Measurements from ENCODE around the gene NDUFS5. TPM values are rescaled to one million over a fixed set of nuclear protein-coding genes. Genes with fewer than 3 reads are reported as not detected.
"Not testable (repeated sequence)": the region's sequence is repeated elsewhere in the genome, so short reads cannot be mapped to it uniquely, and the experiment has no call there.

The NDUFS5 gene
- polyA plus RNA-seq, 1 donor (not counting 4 experiments of a cell fraction or from before 2014, with no cell fraction given), result 977 TPM

DNA sequence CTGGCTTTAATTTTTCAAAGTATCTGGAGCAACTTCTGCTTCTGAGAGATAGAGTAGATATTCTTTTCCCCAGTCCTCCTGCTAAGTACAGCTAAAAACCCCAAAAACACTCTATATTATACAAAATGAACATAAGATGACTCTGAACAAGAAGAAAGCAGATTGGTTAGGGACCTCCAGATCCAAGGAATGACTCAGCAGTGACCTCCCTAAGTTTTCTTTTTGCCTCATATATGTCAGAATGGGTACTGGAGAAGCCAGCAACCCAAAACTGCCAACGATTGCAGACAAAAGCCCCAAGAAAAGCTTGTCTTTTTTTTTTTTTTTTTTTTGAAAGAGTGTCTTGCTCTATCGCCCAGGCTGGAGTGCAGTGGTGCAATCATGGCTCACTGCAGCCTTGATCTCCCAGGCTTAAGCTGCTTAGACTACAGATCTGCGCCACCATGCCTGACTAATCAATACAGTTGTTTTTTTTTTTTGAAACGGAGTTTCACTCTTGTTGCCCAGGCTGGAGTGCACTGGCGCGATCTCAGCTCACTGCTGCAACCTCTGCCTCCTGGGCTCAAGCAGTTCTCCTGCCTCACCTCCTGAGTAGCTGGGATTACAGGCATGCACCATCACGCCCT, 22.7 kb downstream of the NDUFS5 start:
- TF ChIP-seq, protein P1, sequence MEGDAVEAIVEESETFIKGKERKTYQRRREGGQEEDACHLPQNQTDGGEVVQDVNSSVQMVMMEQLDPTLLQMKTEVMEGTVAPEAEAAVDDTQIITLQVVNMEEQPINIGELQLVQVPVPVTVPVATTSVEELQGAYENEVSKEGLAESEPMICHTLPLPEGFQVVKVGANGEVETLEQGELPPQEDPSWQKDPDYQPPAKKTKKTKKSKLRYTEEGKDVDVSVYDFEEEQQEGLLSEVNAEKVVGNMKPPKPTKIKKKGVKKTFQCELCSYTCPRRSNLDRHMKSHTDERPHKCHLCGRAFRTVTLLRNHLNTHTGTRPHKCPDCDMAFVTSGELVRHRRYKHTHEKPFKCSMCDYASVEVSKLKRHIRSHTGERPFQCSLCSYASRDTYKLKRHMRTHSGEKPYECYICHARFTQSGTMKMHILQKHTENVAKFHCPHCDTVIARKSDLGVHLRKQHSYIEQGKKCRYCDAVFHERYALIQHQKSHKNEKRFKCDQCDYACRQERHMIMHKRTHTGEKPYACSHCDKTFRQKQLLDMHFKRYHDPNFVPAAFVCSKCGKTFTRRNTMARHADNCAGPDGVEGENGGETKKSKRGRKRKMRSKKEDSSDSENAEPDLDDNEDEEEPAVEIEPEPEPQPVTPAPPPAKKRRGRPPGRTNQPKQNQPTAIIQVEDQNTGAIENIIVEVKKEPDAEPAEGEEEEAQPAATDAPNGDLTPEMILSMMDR (optimal IDR thresholded peaks at IDR 0.05 in 1 of 3, IDR thresholded peaks at IDR 0.05 in 1 of 3, conservative IDR thresholded peaks at IDR 0.05 in 1 of 3; ENCODE audit: extremely low read depth in 1 of 3, insufficient read depth in 2 of 3, low read length in 3 of 3), result no peak
- TF ChIP-seq EZH2 (IDR thresholded peaks at IDR 0.05; ENCODE audit: low read length), result no peak
- no peaks in the 10 kb centered on the region for H4K20me1 ChIP-seq (ENCODE audit: control insufficient read depth, extremely low read depth, insufficient read depth, low read length)
- no peak overlapping the region for H2AFZ ChIP-seq (ENCODE audit: control insufficient read depth, low read length)
- no peak for DNase-seq (ENCODE audit: low read depth, low spot score)
- FAIRE-seq, result no peak
- no peaks in the 10 kb centered on the region for H3K9me3 ChIP-seq (ENCODE audit: control insufficient read depth, low read depth, low read length)
- dilution Hi-C loops (cut with MboI; ENCODE audit: extremely low pct_ligation_motif_present, low sequenced_read_pairs), result no loop called here
- H3K9ac ChIP-seq (ENCODE audit: control insufficient read depth, extremely low read depth, insufficient read depth, low read length), result no peak overlapping the region
- no peaks in the 10 kb centered on the region for H3K79me2 ChIP-seq (ENCODE audit: control insufficient read depth, insufficient read depth, low read length)
- no peaks in the 10 kb centered on the region for H3K4me1 ChIP-seq (ENCODE audit: control insufficient read depth, extremely low read depth, insufficient read depth, low read length)
- no peak overlapping the region for H3K4me2 ChIP-seq (ENCODE audit: control insufficient read depth, extremely low read depth, insufficient read depth, low read depth, low read length)
- H3K9me1 ChIP-seq (ENCODE audit: control insufficient read depth, extremely low read depth, insufficient read depth, low read length), result no peaks in the 10 kb centered on the region
- no peaks in the 10 kb centered on the region for H3K27me3 ChIP-seq (ENCODE audit: control insufficient read depth, extremely low read depth, insufficient read depth, low read length)
- H3K4me3 ChIP-seq (ENCODE audit: control insufficient read depth in 2 of 3, extremely low read depth in 1 of 3, insufficient read depth in 2 of 3, low read depth in 1 of 3, low read length in 3 of 3), result no peak overlapping the region
- peaks cover 0 to 3% of the 10 kb centered on the region in 2 experiments for H3K36me3 ChIP-seq (ENCODE audit: control insufficient read depth in 2 of 2, extremely low read depth in 1 of 2, insufficient read depth in 2 of 2, low read length in 2 of 2)
- no peak overlapping the region for H3K27ac ChIP-seq (ENCODE audit: control insufficient read depth, insufficient read depth, low read length)

DNA sequence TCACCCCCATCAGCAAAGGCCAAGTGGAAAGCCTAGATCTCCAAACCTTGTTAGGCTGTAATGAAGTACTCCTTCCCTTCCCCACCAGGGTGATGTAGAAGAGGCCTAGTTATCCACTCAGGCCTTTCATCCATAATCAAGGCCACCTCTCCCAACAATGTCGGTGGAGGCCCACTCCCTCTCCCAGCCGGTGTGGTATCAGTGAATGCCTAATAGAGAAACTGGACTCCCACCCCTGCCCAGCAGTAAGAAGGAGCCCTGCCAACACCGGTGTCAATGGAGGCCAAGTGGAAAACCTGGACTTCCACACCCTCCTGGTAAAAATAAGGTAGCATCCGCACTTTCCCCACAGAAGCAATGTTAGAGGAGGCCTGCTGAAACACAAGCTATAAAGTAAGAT, 23.9 kb downstream of the NDUFS5 start:
- H3K9me3 ChIP-seq (ENCODE audit: control insufficient read depth, low read depth, low read length), result no peaks in the 10 kb centered on the region
- no peaks in the 10 kb centered on the region for H3K9me1 ChIP-seq (ENCODE audit: control insufficient read depth, extremely low read depth, insufficient read depth, low read length)
- H3K4me2 ChIP-seq (ENCODE audit: control insufficient read depth, extremely low read depth, insufficient read depth, low read depth, low read length), result no peak overlapping the region
- no peaks in the 10 kb centered on the region for H4K20me1 ChIP-seq (ENCODE audit: control insufficient read depth, extremely low read depth, insufficient read depth, low read length)
- H3K79me2 ChIP-seq (ENCODE audit: control insufficient read depth, insufficient read depth, low read length), result no peaks in the 10 kb centered on the region
- no peaks in the 10 kb centered on the region for H3K27me3 ChIP-seq (ENCODE audit: control insufficient read depth, extremely low read depth, insufficient read depth, low read length)
- no peaks in the 10 kb centered on the region for H3K4me1 ChIP-seq (ENCODE audit: control insufficient read depth, extremely low read depth, insufficient read depth, low read length)
- no peak for DNase-seq (ENCODE audit: low read depth, low spot score)
- H3K36me3 ChIP-seq (ENCODE audit: control insufficient read depth in 2 of 2, extremely low read depth in 1 of 2, insufficient read depth in 2 of 2, low read length in 2 of 2), result peaks cover 0 to 1% of the 10 kb centered on the region in 2 experiments
- no peak overlapping the region for H2AFZ ChIP-seq (ENCODE audit: control insufficient read depth, low read length)
- H3K9ac ChIP-seq (ENCODE audit: control insufficient read depth, extremely low read depth, insufficient read depth, low read length), result no peak overlapping the region
- dilution Hi-C loops (cut with MboI; ENCODE audit: extremely low pct_ligation_motif_present, low sequenced_read_pairs), result no loop called here
- no peak for TF ChIP-seq EZH2 (IDR thresholded peaks at IDR 0.05; ENCODE audit: low read length)
- TF ChIP-seq, protein P1 (optimal IDR thresholded peaks at IDR 0.05 in 1 of 3, IDR thresholded peaks at IDR 0.05 in 1 of 3, conservative IDR thresholded peaks at IDR 0.05 in 1 of 3; ENCODE audit: extremely low read depth in 1 of 3, insufficient read depth in 2 of 3, low read length in 3 of 3), result no peak
- FAIRE-seq, result no peak
- H3K27ac ChIP-seq (ENCODE audit: control insufficient read depth, insufficient read depth, low read length), result no peak overlapping the region
- H3K4me3 ChIP-seq (ENCODE audit: control insufficient read depth in 2 of 3, extremely low read depth in 1 of 3, insufficient read depth in 2 of 3, low read depth in 1 of 3, low read length in 3 of 3), result no peak overlapping the region

DNA sequence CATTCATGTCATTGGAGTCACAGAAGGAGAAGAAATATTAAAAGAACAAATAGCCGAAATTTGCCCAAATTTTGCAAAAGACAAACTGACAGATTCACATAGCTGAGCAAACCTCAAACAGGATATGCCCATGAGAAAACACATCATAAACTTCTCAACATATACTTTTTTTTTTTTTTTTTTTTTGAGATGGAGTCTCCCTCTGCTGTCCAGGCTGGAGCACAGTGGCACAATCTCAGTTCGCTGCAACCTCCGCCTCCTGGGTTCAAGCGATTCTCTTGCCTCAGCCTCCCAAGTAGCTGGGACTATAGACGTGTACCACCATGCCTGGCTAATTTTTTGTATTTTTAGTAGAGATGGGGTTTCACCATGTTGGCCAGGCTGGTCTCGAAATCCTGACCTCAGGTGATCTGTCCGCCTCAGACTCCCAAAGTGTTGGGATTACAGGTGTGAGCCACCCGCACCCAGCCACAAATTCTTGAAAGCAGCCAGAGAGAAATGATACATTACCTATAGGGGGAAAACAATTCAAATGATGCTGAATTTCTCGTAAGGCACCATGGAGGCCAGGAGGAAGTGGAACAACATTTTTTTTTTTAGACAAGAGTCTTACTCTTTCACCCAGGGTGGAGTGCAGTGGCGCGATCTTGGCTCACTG, 25.2 kb downstream of the NDUFS5 start:
- H3K36me3 ChIP-seq (ENCODE audit: control insufficient read depth in 2 of 2, extremely low read depth in 1 of 2, insufficient read depth in 2 of 2, low read length in 2 of 2); H3K4me1 ChIP-seq (ENCODE audit: control insufficient read depth, extremely low read depth, insufficient read depth, low read length); H3K4me3 ChIP-seq (ENCODE audit: control insufficient read depth in 2 of 3, extremely low read depth in 1 of 3, insufficient read depth in 2 of 3, low read depth in 1 of 3, low read length in 3 of 3); H3K27me3 ChIP-seq (ENCODE audit: control insufficient read depth, extremely low read depth, insufficient read depth, low read length); FAIRE-seq; H3K9ac ChIP-seq (ENCODE audit: control insufficient read depth, extremely low read depth, insufficient read depth, low read length); H4K20me1 ChIP-seq (ENCODE audit: control insufficient read depth, extremely low read depth, insufficient read depth, low read length); dilution Hi-C loops (cut with MboI; ENCODE audit: extremely low pct_ligation_motif_present, low sequenced_read_pairs); H2AFZ ChIP-seq (ENCODE audit: control insufficient read depth, low read length); H3K79me2 ChIP-seq (ENCODE audit: control insufficient read depth, insufficient read depth, low read length); DNase-seq (ENCODE audit: low read depth, low spot score); H3K9me1 ChIP-seq (ENCODE audit: control insufficient read depth, extremely low read depth, insufficient read depth, low read length); H3K4me2 ChIP-seq (ENCODE audit: control insufficient read depth, extremely low read depth, insufficient read depth, low read depth, low read length); H3K9me3 ChIP-seq (ENCODE audit: control insufficient read depth, low read depth, low read length); H3K27ac ChIP-seq (ENCODE audit: control insufficient read depth, insufficient read depth, low read length): not testable (repeated sequence)
